Stimulated activated naive CD4-positive, alpha-beta T cell treated with Interleukin-2 at 50 U/mL for 16 hours (primary cell): ENCODE results near the gene DNAL1.
A peak's percentile ranks its signal among the peaks of the same experiment; 100 is the strongest.

ENCODE experiments used
- DNase-seq: peaks from one replicate; lab custom pipeline; 2025; lab: John Stamatoyannopoulos, UW

The DNAL1 gene

DNA sequence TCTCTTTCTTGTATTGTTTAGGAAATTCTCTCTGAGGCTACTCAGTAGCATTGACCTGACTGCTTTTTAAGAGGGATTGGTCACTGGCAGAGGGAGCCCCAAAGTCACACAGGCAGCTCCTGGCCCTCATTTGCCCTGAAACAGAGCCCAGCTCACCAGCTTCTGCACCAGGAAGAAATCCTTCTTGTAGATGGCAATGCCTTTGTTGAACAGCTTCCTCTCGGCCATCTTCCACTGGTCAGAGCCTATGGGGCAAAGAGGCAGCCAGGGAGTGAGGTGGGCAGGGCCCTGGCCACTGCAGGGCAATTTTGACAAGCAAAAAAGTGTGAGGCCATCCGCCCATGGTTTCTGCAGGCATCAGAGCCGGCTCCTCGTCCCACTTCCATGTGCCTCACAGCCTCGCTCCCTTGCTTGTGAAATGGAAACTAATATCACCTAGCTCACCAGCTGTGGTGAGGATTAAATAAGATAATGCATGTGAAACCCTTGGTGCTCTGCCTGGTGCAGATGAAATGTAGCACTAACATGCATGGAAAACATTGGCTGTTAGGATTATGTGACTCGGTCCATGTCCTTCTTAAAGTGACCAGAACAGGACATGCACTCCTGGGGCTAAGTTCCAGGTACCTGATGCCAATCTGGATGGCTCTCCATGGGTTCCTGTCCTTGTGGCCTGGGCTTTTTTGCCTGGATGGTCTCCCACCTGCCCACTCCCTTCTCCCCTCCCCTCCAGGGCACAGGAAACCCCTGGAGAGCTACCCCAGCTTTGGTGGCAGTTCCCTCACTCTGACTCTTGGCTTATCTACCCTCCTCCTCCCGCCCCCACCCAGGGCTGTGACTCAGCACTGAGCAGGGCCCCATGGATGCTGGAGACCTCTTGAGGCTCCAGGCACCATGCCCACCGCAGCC is 80.6 kb downstream of the DNAL1 start:
- DNase-seq: no peak

DNA sequence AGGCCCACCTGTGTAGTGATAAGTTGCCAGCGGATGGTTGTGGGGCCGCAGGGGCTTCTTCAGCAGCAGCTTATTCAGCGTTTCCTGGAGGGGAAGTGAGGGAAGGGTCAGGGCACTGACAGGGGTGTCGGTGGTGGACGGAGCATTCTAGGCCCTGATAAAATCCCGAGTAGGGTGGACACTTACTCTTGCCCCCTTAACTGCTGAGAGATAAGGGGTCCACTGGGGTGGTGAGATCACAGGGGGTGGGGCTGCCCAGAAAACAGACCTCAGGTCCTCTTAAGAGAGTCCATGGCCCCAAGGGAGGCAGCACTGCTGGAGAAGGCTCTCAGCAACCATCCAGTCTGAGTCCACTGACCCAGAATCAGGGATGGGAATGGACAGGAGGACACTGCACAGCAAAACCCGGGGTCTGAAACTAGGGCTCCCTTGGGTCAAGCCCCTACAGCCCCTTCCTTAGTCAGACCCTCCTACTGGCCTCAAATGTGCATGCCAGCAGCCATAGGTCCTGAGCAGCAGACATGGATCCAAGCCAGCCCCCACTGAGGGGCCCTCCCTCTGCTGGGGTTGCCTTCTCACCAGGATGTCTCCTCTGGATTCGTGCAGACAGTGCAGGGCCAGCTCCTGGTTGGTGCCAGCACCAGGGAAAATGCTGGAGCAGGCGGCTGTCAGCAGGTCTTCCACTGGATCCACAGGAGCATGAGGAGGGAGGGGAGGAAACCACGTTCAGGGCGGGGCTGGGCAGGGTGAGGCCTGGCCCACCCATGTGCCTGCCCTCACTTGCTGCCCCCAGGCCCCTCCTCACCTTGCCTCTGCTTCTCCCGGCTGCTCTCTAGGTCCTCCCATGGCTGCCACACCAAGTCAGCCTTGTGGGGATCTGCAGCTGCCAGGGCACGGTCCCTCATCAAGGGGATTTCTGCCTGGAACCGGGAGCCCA is 81.5 kb downstream of the DNAL1 start:
- DNase-seq: no peak

DNA sequence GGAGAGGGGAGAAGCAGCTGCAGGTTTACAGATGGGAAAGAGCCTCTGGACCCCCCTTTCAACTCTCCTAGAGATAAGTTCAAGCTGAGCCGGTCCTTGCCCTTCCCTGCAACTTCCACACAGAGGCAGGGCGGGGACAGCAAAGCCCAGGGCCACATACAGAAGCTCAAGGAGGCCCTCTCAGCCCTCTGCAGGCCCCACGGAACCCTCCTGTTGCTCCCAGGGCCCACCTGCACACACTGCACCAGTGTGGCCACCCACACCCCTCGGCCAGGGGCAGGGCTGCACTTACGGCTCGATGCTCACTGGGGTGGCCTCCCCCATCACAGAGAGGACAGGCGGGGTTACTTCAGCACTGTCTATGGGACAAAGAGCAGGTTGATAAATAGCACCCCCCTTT is 82.4 kb downstream of the DNAL1 start:
- no peak for DNase-seq

DNA sequence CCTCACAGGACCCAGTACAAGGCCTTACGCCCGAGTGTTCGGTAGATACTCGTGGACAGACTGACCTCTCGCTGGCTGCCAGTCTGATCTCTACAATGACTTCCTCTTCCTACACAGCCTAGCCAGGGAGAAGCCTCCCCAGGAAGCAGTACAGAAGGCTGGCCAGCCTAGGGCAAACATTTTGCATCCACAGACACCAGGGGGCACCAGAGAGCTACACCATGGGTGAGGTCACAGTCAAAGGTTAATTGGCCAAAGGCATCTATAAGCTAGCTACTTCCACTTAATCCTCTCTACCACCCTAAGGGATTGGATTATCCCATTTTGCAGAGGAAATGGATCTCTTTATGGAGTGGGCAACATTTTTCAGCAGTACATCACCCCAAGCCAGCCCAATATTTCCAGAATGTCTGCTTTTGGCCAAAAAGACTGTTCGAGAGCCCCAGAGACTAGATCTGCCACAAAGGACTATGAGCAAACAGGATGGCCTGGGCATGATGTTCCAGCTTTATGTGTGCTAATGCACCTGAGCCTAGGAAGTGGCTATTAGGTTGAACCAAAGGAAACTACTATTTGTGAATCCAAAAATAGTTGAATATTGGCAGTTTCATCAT is 84.0 kb downstream of the DNAL1 start:
- peak; percentile 80 for DNase-seq

DNA sequence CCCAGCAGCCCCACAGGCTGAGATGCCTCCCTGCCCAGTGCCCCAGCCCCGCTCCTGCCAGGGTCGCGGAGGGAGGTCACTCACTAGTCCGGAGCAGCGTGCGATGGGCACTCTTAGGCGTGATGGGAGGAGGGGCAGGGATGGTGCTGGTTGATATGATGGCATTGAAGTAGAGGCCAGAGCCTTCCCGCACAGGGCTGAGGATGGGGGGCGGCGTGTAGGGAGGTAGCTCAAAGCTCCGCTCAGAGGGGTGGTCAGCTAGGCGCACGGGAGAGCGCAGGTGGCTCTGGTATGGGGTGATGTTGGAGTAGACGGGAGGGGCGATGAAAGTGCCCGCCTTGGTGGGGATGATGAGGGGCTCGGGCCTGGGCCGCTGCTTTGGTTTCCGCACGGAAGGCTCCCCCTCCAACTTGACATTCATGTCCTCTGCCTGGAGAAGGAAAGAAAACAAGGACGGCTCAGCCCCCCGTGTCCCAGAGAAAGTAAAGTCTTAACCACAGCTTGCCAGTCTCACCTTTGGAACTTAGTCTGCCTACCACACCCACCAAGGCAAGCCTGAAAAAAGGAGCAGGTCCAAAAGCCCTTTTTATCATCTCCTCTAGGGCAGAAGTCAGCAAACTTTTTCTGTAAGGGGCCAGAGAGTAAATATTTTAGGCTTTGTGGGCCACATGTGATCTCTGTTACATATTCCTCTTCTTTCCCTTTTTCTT is 84.9 kb downstream of the DNAL1 start:
- DNase-seq: no peak

DNA sequence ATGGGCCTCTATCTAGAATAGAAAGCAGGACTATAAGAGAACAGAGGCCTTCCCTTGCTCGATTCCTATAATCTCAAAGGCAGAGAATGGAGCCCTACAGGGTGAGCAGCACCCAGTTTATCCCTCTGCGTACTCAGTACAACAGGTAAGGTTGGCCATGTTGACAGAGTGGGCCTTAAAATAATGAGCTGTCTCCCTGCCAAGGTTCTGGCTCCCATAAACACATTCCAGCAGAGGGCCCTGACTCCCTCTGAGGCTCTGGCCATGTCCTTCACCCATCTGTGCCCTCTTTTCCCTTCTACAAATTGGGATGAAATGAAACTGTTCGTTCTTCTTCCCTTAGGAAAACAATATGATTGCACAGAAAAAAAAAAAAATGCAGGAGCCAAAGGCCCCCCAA is 86.3 kb downstream of the DNAL1 start:
- no peak for DNase-seq

DNA sequence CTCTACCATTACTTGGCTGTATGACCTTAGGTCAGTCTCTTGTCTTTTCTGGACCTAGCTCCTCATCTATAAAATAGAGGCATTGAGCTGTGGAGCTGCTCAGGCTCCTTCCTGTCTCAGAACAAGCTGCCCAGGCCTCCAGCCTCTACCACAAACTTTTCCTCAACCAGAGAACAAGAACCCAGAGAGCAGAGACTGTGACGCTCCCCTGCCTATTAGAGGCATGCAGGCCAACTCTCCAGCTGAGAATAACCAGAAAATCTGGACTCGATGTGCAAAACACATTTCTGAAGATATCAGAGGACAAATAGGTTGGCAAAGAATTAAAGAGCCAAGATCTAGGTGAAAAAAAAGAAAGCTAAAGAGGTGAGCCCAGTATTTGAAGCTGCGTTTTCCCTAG is 87.2 kb downstream of the DNAL1 start:
- DNase-seq: no peak

DNA sequence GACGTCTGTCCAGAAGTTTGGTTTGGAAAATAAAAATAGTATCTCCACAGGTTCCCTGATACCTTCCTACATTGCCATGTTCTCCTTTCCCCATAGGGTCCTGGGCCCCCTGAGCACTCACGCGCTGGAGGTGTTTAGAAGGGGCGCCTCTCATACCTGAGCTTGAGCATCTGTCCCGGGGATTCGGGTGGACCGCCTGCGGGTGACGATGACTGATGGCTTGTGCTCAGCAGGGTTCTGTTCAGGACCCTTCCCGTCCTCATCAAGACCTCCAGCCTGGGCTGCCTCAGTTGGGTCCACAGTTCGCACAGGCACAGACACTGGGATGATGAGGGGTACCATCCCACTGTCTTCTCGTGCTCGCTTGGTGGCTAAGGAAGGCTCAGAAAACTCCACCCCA is 92.1 kb downstream of the DNAL1 start:
- no peak for DNase-seq

DNA sequence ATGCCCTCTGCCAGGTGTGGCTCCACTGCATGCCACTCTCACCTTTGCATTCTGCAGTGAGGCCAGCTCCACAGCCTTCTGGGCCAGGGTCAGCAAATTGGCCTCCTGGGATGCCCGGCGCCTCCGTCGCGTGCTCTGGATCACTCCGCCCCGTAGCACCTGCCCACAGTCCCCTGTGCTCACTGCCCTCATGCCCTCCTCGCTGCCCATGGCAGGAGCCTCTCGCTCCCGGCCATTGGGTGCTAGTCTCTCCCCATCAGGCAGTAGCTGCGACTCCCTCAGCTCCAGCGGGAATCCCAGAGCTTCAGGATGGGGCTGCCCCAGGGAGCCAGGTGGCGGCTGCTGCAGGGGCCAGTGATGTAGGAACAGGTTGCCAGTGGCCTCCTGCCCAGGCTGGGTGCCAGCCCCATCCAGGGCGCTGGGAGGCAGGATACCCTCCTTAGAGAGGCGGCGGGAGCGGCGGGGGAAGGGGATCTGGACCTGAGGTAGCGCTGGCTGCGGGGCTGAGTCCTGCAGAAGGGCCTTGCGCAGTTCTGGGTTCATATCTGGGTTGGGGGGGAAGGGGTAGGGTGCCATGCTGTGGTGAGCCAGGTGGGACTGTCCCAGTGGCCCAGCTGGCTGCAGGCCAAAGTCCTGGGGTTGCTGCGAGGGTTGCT is 93.9 kb downstream of the DNAL1 start:
- no peak for DNase-seq

DNA sequence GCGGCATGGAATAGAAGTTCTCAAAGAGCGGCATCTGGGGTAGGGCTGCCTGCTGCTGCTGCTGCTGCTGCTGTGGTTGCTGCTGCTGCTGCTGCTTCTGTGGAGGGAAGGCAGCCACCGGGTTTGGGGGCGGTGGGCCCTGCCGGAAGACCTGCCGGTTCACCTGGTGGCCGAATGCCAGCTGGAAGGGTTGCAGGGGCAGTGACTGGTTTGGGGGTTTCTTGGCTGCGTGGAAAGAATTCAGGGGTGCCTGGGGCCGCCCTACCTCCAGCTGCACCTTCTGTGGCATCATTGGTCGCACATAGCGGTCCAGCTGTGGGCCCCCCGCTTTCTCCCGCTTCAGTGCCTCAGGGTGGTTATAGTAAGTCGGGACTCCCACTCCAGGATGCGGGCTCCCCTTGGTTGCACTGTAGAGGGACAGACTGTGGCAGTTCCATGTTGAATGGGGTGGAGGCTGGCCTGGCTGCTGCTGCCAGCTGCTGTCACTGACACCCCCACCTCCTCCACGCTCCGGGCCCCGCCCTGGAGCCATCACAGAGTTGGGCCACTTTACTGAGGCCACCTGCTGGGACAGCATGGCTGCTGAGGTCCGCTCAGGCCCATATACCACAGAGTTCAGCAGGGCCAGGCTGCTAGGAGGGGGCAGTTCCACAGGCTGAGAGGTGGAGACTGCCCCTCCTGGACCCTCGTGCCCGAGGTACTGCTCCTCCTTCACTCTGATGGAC is 94.5 kb downstream of the DNAL1 start:
- no peak for DNase-seq

DNA sequence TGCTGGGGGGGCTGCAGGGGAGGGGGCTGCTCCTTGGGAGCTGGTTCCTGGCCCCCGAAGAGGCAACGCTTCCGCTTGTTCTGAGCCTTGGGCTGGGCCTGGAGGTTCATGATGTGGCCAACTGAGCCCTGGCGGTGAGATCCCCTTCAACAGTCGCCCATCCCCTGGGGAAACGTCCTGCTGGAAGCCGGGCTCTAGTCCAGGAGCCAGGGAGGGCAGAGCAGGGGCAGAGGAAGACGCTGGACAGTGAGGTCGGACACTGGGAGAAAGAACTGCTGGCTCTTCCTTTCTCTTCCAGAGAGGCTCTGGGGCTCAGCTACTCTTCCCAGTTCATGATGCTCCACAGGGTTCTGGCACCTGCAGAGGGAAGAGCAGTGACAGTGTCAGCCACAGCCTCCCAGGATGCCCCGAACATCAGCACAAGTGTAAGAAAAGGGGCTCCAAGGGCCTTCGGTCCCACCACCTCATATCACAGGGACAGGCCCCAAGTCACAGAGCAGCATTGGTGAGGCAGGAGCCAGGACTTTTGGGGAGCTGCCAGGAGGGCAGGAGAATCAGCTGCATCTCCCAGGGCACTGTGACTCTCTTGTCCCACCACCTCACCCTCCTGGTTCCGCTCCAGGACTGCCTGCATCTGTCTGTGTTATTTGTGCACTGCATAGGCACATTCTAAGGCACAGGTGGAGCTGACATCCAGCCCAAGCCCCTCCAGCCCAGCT is 95.3 kb downstream of the DNAL1 start:
- no peak for DNase-seq

DNA sequence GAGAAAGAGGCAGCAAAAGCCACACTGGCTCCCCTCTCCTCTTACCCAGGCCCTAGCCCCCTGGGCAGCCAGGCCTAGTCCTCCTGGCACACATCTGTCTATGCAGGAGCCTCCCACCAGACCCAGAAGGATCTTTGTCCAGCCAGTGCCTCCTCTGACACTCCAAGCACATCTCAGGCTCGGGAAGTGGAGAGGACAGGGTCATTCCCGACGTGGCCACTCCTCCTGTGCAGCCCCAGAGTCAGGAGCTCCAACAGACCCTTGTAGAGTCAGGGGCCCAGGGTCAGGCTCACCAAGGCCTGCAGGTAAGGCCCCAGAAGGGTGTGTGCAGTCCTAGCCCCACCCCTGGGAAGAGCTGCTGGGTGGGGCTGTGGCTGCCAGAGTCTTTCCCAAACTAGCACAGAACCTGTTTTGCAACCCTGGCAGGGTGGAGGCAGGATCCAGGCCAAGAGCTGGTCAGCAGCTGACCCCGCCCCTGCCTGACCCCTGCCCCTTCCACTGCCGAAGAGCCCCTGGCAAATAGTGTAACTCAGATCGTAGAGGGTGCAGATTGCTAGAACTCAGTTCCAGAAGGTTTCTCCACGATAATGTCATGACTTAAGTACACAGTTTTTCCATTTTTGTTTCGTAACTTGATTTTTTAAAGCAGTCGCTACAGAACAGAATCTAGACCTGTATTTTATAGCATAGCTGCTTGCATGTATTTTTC is 96.0 kb downstream of the DNAL1 start:
- DNase-seq: no peak

DNA sequence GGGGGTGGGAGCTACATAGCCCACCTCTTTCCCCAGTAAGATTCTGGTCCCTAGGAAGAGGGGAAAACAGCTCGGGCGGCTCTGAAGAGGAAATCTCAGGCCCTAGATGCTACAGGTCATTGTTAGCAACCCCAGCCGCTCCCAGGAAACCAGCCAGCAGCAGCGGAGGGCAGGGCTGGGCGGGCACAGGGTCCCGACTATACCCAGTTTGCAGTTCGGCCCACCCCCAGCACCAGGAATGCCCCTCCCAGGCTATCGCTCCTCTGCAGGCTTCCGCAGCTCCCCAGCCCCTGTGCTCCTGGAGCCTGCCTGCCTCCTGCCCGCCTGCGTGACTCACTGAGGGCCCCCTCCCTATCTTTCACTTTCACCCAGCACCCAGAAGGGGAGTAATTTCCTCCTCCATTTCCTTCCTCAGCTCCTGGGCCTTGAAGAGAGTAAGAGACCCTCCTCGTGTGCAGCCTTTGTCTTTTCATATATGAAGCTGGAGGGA is 96.6 kb downstream of the DNAL1 start:
- peak; percentile 67 for DNase-seq

DNA sequence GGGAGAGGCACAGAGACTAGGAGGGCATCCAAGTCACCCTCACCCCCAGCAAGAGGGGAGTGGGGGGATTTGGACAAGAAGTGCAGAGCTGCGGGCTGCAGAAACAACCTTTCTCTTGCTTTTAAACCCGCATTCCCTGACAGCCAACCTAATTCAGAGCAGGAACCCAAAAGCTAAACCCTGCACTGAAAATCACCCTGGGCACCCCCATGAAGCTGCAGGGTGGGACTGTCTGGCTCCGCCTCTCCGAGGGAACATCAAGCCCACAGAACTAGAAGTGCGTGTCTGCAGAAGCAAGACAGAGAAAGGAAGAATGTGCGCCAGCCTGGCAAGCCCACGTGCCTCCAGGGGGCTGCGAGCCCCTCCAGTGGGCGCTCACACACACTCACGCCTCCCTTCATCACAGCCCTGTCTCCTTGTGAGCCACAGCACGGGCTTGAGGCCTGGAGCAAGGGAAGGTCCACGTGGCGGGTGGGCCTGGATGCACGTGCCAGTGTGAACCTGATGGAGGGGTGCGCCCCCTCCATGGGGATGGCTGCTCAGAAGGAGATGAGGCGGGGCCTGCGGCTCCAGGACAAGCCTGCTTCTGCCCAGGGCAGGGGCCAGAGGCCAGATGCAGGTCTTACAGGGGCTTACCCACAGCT is 97.2 kb downstream of the DNAL1 start:
- no peak for DNase-seq

DNA sequence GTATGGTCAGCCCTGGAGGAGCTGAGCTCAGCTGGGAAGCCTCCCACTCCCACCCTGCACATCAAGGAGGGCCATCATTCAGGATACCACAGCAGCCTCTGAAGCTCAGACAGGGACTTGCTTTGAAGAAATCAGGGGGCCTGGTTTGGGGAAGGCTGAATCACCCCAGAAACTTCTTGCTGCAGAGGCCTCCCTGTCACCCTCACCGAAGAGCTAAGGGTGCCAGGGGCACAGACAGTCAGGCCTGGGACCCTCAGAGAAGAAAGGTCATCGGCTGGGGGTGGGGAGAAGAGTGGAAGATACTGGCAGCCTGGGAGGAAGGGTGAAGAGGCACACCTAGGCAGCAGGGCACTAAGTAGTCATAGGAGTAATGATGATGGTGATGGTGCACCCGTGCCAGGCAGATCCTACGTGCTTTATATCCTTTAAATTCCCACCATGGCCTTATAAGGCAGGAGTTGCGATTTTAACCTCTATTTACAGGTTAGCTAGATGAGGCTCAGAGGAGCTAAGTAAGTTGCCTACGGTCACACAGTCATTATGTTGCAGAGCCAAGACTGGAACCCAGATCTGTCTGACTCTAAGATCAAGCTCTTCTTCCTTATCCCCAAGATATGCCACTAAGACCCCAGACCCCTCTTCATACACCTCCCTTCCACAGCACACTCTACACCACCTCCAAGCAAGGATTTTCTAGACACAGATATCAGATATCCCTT is 97.9 kb downstream of the DNAL1 start:
- no peak for DNase-seq

DNA sequence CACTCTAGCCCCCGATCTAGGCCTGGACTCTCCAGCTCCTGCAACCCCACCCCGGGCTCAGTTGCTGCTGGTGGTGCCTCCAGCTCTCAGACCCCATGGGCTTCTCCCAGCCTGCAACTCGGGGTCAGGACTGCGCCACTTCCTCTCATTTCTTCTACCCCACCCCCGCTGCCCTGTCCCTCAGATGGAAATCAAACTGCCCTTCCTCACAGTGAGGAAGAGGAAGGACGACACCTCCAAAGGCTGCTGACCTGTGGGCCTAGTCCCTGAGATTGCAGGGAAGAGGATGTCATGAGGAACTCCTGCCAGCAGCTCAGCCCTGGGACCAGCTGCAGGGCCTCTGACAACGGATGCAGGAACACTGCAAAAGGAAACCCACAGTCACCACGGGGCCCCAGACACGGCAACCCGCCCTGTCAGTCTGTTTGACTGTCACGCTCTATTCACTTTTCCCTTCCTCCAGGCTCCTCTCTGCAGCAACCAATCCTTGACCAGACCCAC is 98.7 kb downstream of the DNAL1 start:
- DNase-seq: peak; percentile 51

DNA sequence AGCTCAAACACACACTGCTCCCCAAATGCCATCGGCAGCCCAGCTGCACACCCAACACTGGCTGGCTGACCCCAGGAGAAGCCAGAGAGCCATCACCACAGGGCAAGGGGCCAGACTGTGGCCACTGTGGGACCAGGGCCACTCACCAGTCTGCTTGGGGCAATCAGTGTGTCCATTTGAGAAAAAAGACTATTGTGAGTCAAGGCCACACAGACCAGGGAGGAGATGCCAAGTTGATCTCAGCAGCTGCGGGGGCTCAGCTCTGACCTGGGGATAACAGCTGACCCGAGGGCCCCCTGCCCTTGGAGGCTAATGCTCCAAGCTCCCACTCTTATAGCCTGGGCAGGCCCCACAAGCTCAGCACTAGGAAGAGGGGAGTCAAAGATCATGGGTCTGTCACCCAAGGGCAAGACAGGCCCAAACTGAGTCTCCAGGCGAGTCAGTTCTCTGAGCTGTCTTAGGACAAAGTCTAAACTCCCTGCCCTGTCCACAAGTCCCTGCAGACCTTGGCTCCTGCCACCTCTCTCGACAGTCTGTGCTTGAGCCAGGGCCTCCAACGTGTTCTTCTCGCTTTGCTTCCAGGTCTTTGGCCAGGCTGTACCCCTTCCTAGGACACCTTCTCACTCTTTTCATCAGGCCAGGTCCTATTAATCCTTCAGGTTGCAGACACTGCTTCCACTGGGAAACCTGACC is 99.5 kb downstream of the DNAL1 start:
- DNase-seq: no peak
